IPS DF 6.9 (cell line): Measurements from ENCODE around the gene MACF1.
"Not testable (repeated sequence)": the region's sequence is repeated elsewhere in the genome, so short reads cannot be mapped to it uniquely, and the experiment has no call there.

Experiments
- DNase-seq: peaks from one replicate; pipeline ENCODE4 v3.0.0-alpha.2; 2013; ENCODE audit warnings: low read depth, low spot score
- H3K27ac ChIP-seq: one replicate; pipeline ENCODE4 v1.5.1; 2013; ENCODE audit warnings: low read length, control low read depth
- H3K27me3 ChIP-seq: 2 replicates; pipeline ENCODE4 v1.6.1; 2013; ENCODE audit warnings: mild to moderate bottlenecking, low read length; ENCODE audit not compliant: control insufficient read depth, insufficient read depth
- H3K36me3 ChIP-seq: 2 replicates; pipeline ENCODE4 v1.6.1; 2013; ENCODE audit warnings: low read length; ENCODE audit not compliant: control insufficient read depth, insufficient read depth
- H3K4me1 ChIP-seq: 2 replicates; pipeline ENCODE4 v1.6.1; 2013; ENCODE audit warnings: low read length; ENCODE audit not compliant: control insufficient read depth, insufficient read depth
- H3K4me3 ChIP-seq: 2 replicates; pipeline ENCODE4 v1.5.1; 2013; ENCODE audit warnings: mild to moderate bottlenecking, low read length
- H3K9me3 ChIP-seq: 2 replicates; pipeline ENCODE4 v1.6.1; 2013; ENCODE audit warnings: low read length, inconsistent platforms; ENCODE audit not compliant: control insufficient read depth, insufficient read depth
- WGBS: extraction: QIAGEN DNeasy Blood & Tissue Kit; methylation state at CpG from one replicate; pipeline ENCODE4 v1.1.7; 2013; ENCODE audit warnings: mixed read lengths, missing lambda C conversion rate; ENCODE audit not compliant: insufficient read length, insufficient coverage; 5-methylcytosine and 5-hydroxymethylcytosine counted together

MACF1 gene

DNA sequence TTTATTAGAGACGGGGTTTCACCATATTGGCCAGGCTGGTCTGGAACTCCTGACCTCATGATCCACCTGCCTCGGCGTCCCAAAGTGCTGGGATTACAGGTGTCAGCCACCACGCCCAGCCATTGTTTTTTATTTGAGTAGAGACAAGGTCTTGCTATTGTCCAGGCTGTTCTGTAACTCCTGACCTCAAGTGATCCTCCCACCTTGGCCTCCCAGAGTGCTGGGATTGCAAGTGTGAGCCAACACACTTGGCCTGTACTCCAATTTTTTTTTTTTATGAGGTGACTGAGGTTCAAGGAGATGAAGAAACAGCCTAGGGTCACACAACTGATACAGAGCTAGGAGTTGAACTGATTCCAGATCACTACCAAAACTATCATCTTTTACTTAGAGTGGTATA, 245.5 kb downstream of the MACF1 start:
- not testable (repeated sequence) for DNase-seq, H3K27me3 ChIP-seq, H3K4me1 ChIP-seq, H3K4me3 ChIP-seq, H3K9me3 ChIP-seq, H3K27ac ChIP-seq
- H3K36me3 ChIP-seq: peaks cover 30% of the 10 kb centered on the region
- WGBS: no CpG with 5 or more reads among the region's 4 CpGs

DNA sequence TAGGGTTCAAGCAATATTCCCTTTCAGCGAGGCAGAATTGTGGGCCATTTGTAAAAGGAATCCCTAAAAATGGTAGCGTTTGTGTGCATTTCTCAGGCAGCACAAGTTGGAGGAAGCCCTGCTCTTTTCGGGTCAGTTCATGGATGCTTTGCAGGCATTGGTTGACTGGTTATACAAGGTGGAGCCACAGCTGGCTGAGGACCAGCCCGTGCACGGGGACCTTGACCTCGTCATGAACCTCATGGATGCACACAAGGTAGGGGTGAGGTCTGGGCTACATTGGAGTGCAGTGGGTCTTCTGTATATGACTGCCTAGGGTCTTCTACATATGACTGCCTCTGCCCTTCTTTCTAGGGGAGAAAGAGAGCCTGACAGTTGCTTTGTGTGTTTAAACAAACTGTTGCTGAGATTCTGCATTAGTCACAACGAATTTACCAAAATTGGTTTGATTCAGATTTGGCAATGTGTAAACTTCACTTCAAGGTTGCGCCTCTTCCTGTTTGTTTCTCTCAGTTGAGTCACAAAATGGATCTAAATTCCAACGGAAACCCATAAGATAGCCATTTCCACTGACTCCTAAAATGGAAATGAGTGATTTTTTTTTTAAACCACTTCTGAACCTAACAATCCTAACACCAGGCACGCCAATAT, 246.6 kb downstream of the MACF1 start:
- Histone ChIP-seq H3K9me3 (no peaks in the 10 kb centered on the region), H3K4me1 (no peaks in the 10 kb centered on the region), H3K4me3 (no peak overlapping the region), H3K36me3 (peaks cover 34% of the 10 kb centered on the region), H3K27me3 (no peaks in the 10 kb centered on the region), H3K27ac (no peak overlapping the region)
- 100% methylated on average over 1 of the region's 10 CpGs for WGBS
- no peak for DNase-seq

DNA sequence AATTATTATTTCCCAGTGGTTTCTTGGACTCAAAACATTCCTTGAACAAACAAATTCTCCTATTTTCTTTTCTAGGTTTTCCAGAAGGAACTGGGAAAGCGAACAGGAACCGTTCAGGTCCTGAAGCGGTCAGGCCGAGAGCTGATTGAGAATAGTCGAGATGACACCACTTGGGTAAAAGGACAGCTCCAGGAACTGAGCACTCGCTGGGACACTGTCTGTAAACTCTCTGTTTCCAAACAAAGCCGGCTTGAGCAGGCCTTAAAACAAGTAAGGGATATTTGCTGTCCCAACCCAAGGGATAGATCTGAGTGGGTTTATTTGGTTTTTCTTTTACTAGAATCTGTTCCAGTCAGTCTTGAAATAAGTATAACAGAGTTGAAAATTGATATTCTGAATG, 247.6 kb downstream of the MACF1 start:
- WGBS: no CpG with 5 or more reads among the region's 7 CpGs
- Histone ChIP-seq H3K36me3 (peaks cover 39% of the 10 kb centered on the region), H3K27ac (no peak overlapping the region)

DNA sequence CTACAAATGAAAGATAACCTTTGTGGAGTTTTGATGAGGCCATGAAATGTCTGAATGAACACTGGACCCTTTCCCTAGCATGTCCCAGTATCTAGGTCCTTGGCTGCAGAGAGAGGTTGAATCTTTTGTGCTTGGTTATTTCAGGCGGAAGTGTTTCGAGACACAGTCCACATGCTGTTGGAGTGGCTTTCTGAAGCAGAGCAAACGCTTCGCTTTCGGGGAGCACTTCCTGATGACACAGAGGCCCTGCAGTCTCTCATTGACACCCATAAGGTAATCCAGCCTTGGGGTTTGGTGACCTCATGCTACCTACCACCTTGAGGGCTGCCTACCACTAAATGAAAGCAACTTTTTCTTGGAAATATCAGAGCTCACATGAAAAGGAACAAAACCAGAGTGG, 248.0 kb downstream of the MACF1 start:
- H3K36me3 ChIP-seq: peaks cover 43% of the 10 kb centered on the region
- WGBS: no CpG with 5 or more reads among the region's 5 CpGs
- H3K27ac ChIP-seq: no peak overlapping the region
- no peaks in the 10 kb centered on the region for H3K27me3 ChIP-seq
- no peaks in the 10 kb centered on the region for H3K4me1 ChIP-seq
- H3K4me3 ChIP-seq: no peak overlapping the region
- DNase-seq: no peak
- no peaks in the 10 kb centered on the region for H3K9me3 ChIP-seq

More for the DNA sequence above, 247.6 kb downstream of the MACF1 start:
- Histone ChIP-seq H3K4me3 (no peak overlapping the region), H3K27me3 (no peaks in the 10 kb centered on the region), H3K4me1 (no peaks in the 10 kb centered on the region), H3K9me3 (no peaks in the 10 kb centered on the region)
- DNase-seq: no peak

DNA sequence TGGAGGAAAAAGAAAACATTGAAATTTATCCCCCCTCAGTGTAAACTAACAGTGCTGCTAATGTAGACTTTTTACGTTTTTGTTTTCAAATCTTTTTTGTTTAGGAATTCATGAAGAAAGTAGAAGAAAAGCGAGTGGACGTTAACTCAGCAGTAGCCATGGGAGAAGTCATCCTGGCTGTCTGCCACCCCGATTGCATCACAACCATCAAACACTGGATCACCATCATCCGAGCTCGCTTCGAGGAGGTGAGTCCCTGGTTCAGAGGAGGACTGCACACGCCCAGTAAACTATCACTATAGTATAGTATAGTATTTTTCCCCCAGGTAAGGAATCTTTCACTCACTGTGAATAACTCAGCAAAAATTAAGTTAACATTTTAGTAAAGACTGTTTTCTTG, 249.1 kb downstream of the MACF1 start:
- H3K36me3 ChIP-seq: peaks cover 42% of the 10 kb centered on the region
- H3K27me3 ChIP-seq: no peaks in the 10 kb centered on the region
- WGBS: no CpG with 5 or more reads among the region's 8 CpGs
- H3K27ac ChIP-seq: no peak overlapping the region
- no peak for DNase-seq
- no peaks in the 10 kb centered on the region for H3K9me3 ChIP-seq
- no peaks in the 10 kb centered on the region for H3K4me1 ChIP-seq
- H3K4me3 ChIP-seq: no peak overlapping the region

DNA sequence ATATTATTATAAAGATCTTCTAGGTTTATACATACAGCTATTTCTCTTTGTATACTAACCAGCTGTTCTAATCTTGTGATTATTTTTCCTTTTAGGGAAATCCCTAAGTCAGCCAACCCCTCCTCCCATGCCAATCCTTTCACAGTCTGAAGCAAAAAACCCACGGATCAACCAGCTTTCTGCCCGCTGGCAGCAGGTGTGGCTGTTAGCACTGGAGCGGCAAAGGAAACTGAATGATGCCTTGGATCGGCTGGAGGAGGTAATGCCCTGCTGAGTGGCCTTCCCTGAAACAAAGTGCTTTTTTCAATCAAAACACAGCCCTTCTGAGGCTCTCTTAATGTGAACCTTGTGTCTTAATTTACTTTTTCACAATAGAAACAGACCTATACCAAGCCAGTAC, 254.5 kb downstream of the MACF1 start:
- Histone ChIP-seq H3K4me1 (no peaks in the 10 kb centered on the region), H3K27ac (no peak overlapping the region), H3K36me3 (peaks cover 47% of the 10 kb centered on the region), H3K27me3 (no peaks in the 10 kb centered on the region), H3K9me3 (no peaks in the 10 kb centered on the region), H3K4me3 (no peak overlapping the region)
- WGBS: no CpG with 5 or more reads among the region's 4 CpGs
- no peak for DNase-seq

DNA sequence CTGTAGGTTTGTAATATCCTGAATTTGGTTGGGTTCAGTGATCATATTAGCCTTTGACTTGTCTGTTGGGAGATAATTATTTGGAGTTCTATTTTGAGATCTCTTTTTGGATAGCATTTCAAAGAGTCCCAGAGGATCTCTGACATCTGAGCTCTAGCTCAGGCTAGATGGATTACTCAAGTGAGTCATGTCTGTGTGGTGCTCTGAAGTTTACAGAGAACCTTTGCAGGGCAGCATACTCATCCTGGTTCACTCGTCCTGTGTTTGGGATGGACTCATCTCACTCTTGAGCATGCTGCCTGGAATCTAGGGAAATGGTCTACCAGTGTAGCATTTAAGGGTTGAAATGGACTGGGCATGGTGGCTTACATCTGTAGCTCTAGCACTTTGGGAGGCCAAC, 257.6 kb downstream of the MACF1 start:
- Histone ChIP-seq H3K9me3 (no peaks in the 10 kb centered on the region), H3K4me1 (no peaks in the 10 kb centered on the region), H3K36me3 (peaks cover 36% of the 10 kb centered on the region; the same call in 1 of the 2 replicates), H3K27me3 (no peaks in the 10 kb centered on the region), H3K27ac (no peak overlapping the region), H3K4me3 (no peak overlapping the region)
- DNase-seq: no peak
- WGBS: no CpG with 5 or more reads among the region's 1 CpG

DNA sequence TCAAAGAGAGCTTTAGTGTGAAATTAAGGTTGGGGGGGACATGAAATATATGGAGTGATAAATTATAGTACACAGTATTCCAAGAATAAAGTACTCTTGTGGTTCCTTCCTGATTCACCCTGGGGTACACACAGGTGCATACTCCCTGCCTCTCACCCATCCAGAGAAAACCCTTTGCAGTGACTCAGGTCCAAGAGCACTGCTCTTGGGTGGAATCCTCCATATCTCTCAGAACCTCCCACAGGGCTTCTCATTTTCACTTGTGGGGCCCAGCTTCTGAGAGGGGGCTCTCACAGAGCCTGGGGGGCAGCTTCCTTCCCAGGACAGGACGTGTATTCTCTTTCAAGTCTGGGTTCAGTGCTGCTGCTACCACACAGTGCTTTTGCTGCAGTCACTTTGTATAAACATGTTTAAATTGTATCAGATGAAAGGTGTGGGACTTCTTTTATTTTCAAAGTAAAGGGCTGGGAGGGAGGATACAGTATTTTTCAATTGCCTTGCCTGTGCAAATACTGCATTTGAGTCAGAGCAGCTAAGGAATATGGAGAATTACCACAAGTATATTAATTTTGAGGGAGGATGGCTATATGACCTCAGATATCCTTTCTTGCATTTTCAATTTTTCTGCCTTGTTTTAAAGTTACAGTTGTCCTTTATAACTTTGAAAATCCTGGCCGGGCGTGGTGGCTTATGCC, 262.1 kb downstream of the MACF1 start:
- H3K27me3 ChIP-seq: no peaks in the 10 kb centered on the region
- no peak for DNase-seq
- H3K4me1 ChIP-seq: no peaks in the 10 kb centered on the region
- WGBS: no CpG with 5 or more reads among the region's 3 CpGs
- H3K27ac ChIP-seq: no peak overlapping the region
- H3K9me3 ChIP-seq: no peaks in the 10 kb centered on the region
- H3K4me3 ChIP-seq: no peak overlapping the region
- H3K36me3 ChIP-seq: peaks cover 22% of the 10 kb centered on the region; the same call in 1 of the 2 replicates

DNA sequence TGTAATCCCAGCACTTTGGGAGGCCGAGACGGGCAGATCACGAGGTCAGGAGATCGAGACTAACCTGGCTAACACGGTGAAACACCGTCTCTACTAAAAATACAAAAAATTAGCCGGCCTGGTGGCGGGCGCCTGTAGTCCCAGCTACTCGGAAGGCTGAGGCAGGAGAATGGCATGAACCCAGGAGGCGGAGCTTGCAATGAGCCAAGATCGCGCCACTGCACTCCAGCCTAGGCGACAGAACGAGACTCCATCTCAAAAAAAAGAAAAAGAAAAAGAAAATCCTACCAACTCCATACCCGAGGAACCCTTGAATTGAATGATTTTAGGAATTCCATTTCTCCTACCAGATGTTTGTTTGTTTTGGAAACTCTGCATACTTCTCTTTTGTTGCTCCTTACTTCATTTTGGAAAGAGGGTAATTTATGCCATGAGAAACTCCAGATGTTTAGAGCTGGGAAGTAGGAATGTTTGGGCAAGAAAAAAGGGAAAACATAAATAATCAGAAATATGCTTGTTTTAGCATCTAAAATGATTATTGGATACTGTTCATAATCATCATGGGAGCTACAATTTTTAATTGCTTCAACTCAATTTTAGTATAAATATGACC, 262.7 kb downstream of the MACF1 start:
- not testable (repeated sequence) for H3K4me1 ChIP-seq, H3K9me3 ChIP-seq, H3K27ac ChIP-seq, H3K4me3 ChIP-seq, DNase-seq, H3K27me3 ChIP-seq
- WGBS: no CpG with 5 or more reads among the region's 16 CpGs
- H3K36me3 ChIP-seq: peaks cover 18% of the 10 kb centered on the region; the same call in 1 of the 2 replicates

DNA sequence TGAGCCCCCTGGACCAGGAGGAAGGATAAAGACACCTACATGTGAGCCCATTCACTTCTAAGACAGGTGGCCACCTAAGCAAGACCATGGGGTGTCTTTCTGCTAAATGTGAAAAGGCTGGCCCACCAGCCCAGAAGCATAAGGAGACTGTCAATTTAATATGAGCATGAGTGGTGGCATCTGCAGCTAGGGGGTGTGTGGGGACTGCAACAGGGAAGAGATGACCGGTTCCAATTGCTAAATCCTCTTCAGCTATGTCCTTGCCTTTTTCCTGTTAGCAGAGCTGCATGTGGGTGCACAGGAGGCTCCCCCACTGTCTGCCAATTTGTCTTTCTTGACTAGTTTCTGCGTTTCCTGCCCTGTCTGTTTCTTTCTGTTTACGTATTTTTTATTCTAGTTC, 264.7 kb downstream of the MACF1 start:
- no CpG with 5 or more reads among the region's 3 CpGs for WGBS
- DNase-seq: no peak
- H3K4me3 ChIP-seq: no peak overlapping the region
- H3K27me3 ChIP-seq: no peaks in the 10 kb centered on the region
- no peak overlapping the region for H3K27ac ChIP-seq
- no peaks in the 10 kb centered on the region for H3K9me3 ChIP-seq
- H3K36me3 ChIP-seq: peaks cover 9% of the 10 kb centered on the region; the same call in 1 of the 2 replicates
- no peaks in the 10 kb centered on the region for H3K4me1 ChIP-seq
